Subcutaneous adipose tissue (tissue), 4 donors: ENCODE data around the gene LUZP1. TPM values are rescaled to one million over a fixed set of nuclear protein-coding genes. Genes with fewer than 3 reads are reported as not detected.

Experiments used
- small RNA-seq: library from RNA; depleted of rRNA; stranded (forward); fragments of <200 nt; gene quantifications from one replicate; pipeline ENCODE3, GENCODE V24; 2016
- total RNA-seq, 4 donors: library from RNA; depleted of rRNA; stranded (reverse); fragments of >200 nt; gene quantifications; one replicate each; pipeline ENCODE4 v1.1.0, GENCODE V29; 2016
- TF ChIP-seq, protein P1 (sequence below): fragments of 450-650 bp; IDR thresholded peaks from one replicate; pipeline ENCODE4 v1.5.1; 2016; ENCODE audit warnings: low read depth, mild to moderate bottlenecking, control low read depth, antibody characterized with exemption, moderate library complexity

Gene LUZP1
- total RNA-seq, 4 donors from 2014 or later: 23.3 to 30.3 (median 24.7) TPM

DNA sequence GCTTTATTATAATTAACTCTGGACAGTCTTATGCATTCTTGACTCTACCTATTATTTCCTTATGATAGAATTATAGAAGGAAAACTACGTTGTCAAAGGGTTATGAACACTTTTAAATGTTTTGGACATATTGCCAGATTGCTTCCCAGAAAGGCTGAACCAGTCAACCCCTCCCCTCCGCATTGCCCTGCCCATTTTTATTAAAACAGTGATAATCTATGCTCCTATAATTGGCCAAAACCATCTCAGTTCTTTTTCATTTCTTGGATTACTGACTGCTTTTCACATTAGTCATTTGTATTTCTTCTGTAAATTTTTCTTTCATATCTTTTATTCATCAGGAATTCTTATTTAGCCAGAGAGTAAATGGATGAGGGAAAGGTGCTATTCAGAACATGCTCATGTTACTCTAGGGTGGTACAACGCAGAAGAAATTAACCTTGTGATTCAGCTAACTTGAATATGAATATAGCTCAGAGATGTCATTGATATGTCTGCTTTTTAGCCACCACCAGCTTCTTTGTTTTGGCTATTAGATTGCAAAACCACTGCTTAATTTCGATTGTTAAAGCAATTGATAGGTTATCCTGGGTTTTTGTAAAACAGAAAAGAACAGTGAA, 117.3 kb downstream of the LUZP1 start:
- TF ChIP-seq, protein P1, sequence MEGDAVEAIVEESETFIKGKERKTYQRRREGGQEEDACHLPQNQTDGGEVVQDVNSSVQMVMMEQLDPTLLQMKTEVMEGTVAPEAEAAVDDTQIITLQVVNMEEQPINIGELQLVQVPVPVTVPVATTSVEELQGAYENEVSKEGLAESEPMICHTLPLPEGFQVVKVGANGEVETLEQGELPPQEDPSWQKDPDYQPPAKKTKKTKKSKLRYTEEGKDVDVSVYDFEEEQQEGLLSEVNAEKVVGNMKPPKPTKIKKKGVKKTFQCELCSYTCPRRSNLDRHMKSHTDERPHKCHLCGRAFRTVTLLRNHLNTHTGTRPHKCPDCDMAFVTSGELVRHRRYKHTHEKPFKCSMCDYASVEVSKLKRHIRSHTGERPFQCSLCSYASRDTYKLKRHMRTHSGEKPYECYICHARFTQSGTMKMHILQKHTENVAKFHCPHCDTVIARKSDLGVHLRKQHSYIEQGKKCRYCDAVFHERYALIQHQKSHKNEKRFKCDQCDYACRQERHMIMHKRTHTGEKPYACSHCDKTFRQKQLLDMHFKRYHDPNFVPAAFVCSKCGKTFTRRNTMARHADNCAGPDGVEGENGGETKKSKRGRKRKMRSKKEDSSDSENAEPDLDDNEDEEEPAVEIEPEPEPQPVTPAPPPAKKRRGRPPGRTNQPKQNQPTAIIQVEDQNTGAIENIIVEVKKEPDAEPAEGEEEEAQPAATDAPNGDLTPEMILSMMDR: no peak

DNA sequence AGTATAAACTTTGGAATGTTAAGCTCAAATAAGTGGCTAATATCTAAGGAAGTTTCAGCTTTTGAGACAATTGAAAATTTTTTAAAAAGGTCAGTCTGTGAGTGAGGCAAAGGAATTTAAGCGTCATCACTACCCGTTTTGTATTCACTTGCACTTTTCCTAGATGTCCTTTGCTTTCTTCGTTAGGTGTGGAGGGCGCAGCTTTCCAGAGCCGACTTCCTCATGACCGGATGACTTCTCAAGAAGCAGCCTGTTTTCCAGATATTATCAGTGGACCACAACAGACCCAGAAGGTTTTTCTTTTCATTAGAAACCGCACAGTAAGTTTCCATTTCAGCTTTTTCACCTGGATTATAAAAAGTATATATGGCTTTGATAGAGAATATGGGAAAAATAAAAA, 118.5 kb downstream of the LUZP1 start:
- TF ChIP-seq, protein P1: no peak

DNA sequence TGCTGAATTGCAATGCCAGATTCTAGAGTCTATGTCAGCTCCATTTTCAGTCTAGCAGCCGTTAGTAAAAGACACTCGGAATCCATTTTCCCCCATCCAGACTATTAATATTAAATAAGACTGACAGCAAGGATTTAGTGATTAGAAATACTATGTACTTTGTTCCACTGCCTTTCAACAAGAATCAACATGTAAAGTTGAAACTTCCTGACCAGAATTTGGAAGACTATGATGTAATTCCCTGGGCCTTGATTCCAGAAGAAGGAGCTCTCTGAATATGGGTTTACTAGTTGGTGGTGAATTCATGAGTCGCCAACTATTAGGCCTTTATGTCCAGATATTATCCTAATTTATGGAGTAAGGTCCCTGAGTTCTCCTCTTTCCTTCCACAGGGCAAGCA, 124.6 kb downstream of the LUZP1 start:
- TF ChIP-seq, protein P1: no peak

DNA sequence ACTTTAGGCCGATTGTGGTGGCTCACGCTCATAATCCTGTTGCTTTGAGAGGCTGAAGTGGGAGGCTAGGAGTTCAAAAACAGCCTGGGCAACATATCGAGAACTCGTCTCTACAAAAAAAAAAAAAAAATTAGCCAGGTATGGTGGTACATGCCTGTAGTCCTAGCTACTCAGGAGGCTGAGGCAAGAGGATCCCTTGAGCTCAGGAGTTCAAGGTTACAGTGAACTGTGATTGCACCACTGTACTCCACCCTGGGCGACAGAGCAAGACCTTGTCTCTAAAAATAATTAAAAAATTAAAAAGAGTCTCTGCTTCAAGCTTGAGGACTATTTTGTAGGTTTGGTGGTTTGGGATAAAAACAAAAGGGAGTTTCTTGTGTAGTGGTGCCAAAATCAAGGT, 128.1 kb downstream of the LUZP1 start:
- TF ChIP-seq, protein P1: no peak

DNA sequence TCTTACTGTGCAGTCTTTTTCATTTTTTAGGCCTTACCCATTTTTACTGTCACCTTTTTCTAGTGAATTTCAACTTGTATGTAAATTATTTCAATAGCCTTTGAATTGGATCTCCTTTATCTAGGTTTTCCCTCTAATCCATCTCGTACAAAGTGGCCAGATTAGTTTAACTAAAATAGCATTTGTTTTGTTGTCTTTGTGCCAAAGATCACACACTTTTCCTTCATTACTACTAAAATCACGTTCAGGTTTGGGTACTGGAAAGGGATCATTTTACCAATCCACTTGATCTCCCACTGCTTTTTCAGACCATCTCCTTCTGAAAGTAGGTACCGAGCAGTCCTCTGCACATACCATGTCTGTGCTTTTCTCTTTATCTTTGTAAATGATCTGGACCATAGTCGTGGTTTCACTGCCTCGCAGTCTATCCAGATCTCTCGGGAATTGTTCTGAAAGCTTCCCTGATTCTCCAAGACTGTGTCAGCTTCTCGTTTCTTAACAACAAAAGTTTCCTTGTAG, 129.3 kb downstream of the LUZP1 start:
- TF ChIP-seq, protein P1: no peak

DNA sequence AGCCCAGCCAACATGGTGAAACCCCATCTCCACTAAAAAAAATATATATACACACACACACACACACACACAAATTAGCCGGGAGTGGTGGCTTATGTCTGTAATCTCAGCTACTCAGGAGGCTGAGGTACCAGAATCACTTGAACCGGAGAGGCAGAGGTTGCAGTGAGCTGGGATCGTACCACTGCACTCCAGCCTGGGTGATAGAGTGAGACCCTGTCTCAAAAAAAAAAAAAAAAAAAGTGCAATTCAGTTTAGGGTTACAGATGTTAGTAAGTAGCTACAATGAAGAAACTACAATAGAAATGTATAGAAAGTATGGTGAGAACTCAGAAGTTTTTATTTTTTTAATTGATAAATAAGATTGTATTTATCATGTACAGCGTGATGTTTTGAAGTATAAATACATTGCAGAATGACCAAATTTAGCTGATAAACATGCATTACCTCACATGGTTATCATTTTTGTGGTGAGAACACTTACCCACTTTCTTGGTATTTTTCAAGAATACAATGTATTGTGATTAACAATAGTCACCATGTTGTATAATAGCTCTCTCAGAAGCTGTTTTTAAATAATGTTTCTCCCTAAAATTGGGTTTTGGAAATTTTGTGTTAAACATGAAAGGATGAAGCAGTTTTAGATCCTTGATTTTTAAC, 131.4 kb downstream of the LUZP1 start:
- TF ChIP-seq, protein P1: no peak

DNA sequence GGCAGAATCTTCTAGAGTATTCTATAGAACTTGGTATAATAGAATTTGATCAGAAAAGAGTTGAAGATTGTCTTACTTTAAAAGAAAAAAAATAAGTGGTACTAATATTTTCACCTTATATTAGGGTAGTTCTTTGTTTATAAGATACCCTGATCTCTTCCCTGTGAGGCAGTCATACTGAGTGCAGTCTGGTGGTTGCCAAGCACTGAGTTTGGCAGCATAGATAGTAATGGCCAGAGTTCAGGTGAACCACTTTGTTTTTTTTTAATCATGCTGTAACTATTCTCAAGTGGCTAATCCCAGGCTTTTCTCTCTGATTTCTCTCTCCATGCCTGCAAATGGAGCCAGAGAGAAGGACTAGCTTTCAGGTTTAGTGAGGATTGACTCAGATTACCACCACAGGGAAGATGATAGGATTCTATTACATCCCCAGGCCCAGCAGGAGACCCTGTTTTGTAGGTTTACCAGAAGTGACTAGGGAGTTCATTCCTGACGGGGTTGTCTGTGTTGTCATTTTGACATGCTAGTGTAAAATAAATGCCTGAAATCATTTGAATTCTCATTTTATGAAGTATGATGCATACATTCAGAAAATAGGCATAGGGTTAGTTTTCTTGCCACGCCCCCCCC, 132.7 kb downstream of the LUZP1 start:
- TF ChIP-seq, protein P1: no peak

Small RNA genes lying within 50 kb of the gene (small RNA-seq; reads per million reads assigned to genes)
- not detected for gene MIR3115
- gene MIR4419A: not detected
- not detected for gene RNU6-135P
- not detected for gene RNU6-514P

Other genes starting within 250 kb of the LUZP1 start
- not detected for gene LACTBL1, start 196.0 kb downstream of the LUZP1 start, total RNA-seq
- gene TEX46, start 153.0 kb downstream of the LUZP1 start, total RNA-seq: not detected
- gene KDM1A, start 149.4 kb downstream of the LUZP1 start, total RNA-seq: 10 to 100 TPM; 37.9 to 43.7 (median 38.5) TPM
- gene HTR1D, start 48.6 kb upstream of the LUZP1 start, total RNA-seq: not detected
- gene HNRNPR, start 175.4 kb upstream of the LUZP1 start, total RNA-seq: 10 to 100 TPM; 45.6 to 68.0 (median 64.5) TPM
- 10 to 100 TPM; 18.9 to 26.6 (median 22.2) TPM for gene ZNF436, start 201.0 kb upstream of the LUZP1 start, total RNA-seq